CD4-positive, CD25-positive, alpha-beta regulatory T cell (primary cell): ENCODE data around the gene VAV3. TPM values are rescaled to one million over a fixed set of nuclear protein-coding genes. Genes with fewer than 3 reads are reported as not detected.

Source experiments
- ATAC-seq, 2 donors: fragments of 150-1000 bp; cut with Tn5 transposase; one replicate each; pipeline ENCODE4 v1.10.0; 2021; ENCODE audit warnings: low read depth in 2 of 2, moderate number of reproducible peaks in 2 of 2, moderate library complexity in 1 of 2
- DNase-seq, 3 donors: peaks; one replicate each; pipeline versions ENCODE4 v3.0.0 to v3.0.0-alpha.2; 2012 to 2022; ENCODE audit warnings: mixed read lengths in 1 of 3
- H3K27ac ChIP-seq: one replicate; pipeline ENCODE4 v1.7.0; 2013; ENCODE audit warnings: mild to moderate bottlenecking, low read length; ENCODE audit not compliant: insufficient read depth, poor library complexity, severe bottlenecking
- H3K27me3 ChIP-seq: one replicate; pipeline ENCODE4 v1.7.0; 2013; ENCODE audit warnings: low read length; ENCODE audit not compliant: control insufficient read depth, insufficient read depth
- H3K36me3 ChIP-seq: one replicate; pipeline ENCODE4 v1.7.0; 2013; ENCODE audit warnings: mild to moderate bottlenecking, low read length, moderate library complexity; ENCODE audit not compliant: control insufficient read depth, insufficient read depth
- H3K4me1 ChIP-seq: 2 replicates; pipeline ENCODE4 v1.7.0; 2013; ENCODE audit warnings: mild to moderate bottlenecking, low read length; ENCODE audit not compliant: insufficient read depth, control insufficient read depth, poor library complexity, severe bottlenecking
- H3K4me3 ChIP-seq: one replicate; pipeline ENCODE4 v1.7.0; 2013; ENCODE audit warnings: low read depth, mild to moderate bottlenecking, low read length, moderate library complexity
- H3K9me3 ChIP-seq, 2 experiments: 1 replicate in 1 of 2; 2 replicates in 1 of 2; pipeline ENCODE4 v1.7.0; 2013; ENCODE audit warnings: low read length in 2 of 2, mild to moderate bottlenecking in 1 of 2, moderate library complexity in 1 of 2; ENCODE audit not compliant: control insufficient read depth in 2 of 2
- H3K27ac Mint-ChIP-seq, 3 donors: one replicate each; pipeline ENCODE4 v1.8.0; 2020 to 2022; ENCODE audit warnings: mild to moderate bottlenecking in 3 of 3, mixed read lengths in 3 of 3, moderate library complexity in 2 of 3
- H3K27me3 Mint-ChIP-seq: one replicate; pipeline ENCODE4 v1.8.0; 2022; ENCODE audit warnings: mild to moderate bottlenecking, mixed read lengths
- H3K36me3 Mint-ChIP-seq: one replicate; pipeline ENCODE4 v1.8.0; 2020; ENCODE audit warnings: mixed read lengths
- H3K4me1 Mint-ChIP-seq, 4 donors: one replicate each; pipeline ENCODE4 v1.8.0; 2020 to 2022; ENCODE audit warnings: mixed read lengths in 4 of 4, mild to moderate bottlenecking in 1 of 4
- H3K4me3 Mint-ChIP-seq, 4 donors: one replicate each; pipeline ENCODE4 v1.8.0; 2020 to 2022; ENCODE audit warnings: mild to moderate bottlenecking in 4 of 4, mixed read lengths in 4 of 4, moderate library complexity in 3 of 4
- H3K9me3 Mint-ChIP-seq, 7 donors: one replicate each; pipeline ENCODE4 v1.8.0; 2020 to 2022; ENCODE audit warnings: mixed read lengths in 7 of 7, mild to moderate bottlenecking in 3 of 7, moderate library complexity in 2 of 7
- polyA plus RNA-seq, 4 donors: library from polyadenylated mRNA; unstranded; fragments of 300-500 nt; fragmentation: Illumina TruSeq; gene quantifications; one replicate each; pipeline ENCODE4 v1.2.3, GENCODE V29; 2021
- total RNA-seq: library from RNA; stranded (reverse); gene quantifications from one replicate; pipeline ENCODE4 v1.2.3, GENCODE V29; 2022

The VAV3 gene
- total and polyA plus RNA-seq, 5 donors from 2014 or later, result 6.2 to 21.5 (median 11.1) TPM

GRCh38 chr1:107933736-107934135 is 31.2 kb downstream of the VAV3 start:
- peak overlapping the region; percentile 45 for H3K27ac ChIP-seq

GRCh38 chr1:107930292-107930691 is 34.7 kb downstream of the VAV3 start:
- Mint-ChIP-seq H3K4me1 (peaks cover 33 to 72% (median 47%) of the 10 kb centered on the region in 4 donors), H3K4me3 (no peak overlapping the region), H3K27ac (peak overlapping the region in 1 of 3 donors; percentile 69), H3K9me3 (peaks cover 0 to 2% (median 0%) of the 10 kb centered on the region in 7 donors), H3K27me3 (no peaks in the 10 kb centered on the region), H3K36me3 (peaks cover 11% of the 10 kb centered on the region)
- H3K36me3 ChIP-seq, result no peaks in the 10 kb centered on the region
- H3K27ac ChIP-seq, result no peak overlapping the region
- H3K4me3 ChIP-seq, result no peak overlapping the region
- ATAC-seq (no peak), DNase-seq (no peak)
- H3K27me3 ChIP-seq, result no peaks in the 10 kb centered on the region
- no peaks in the 10 kb centered on the region for H3K9me3 ChIP-seq
- H3K4me1 ChIP-seq, result peaks cover 28% of the 10 kb centered on the region

More at GRCh38 chr1:107933736-107934135, 31.2 kb downstream of the VAV3 start:
- Histone ChIP-seq H3K9me3 (no peaks in the 10 kb centered on the region), H3K4me3 (peak overlapping the region; percentile 88), H3K36me3 (no peaks in the 10 kb centered on the region), H3K4me1 (peaks cover 45% of the 10 kb centered on the region), H3K27me3 (no peaks in the 10 kb centered on the region)
- Mint-ChIP-seq H3K27ac (no peak overlapping the region), H3K27me3 (no peaks in the 10 kb centered on the region), H3K36me3 (no peaks in the 10 kb centered on the region), H3K9me3 (no peaks in the 10 kb centered on the region), H3K4me3 (no peak overlapping the region), H3K4me1 (peaks cover 35 to 72% (median 57%) of the 10 kb centered on the region in 4 donors)
- DNase-seq (no peak), ATAC-seq (no peak)

GRCh38 chr1:107927820-107928219 is 37.2 kb downstream of the VAV3 start:
- Histone ChIP-seq H3K9me3 (no peaks in the 10 kb centered on the region), H3K27me3 (no peaks in the 10 kb centered on the region), H3K4me1 (peaks cover 9% of the 10 kb centered on the region), H3K4me3 (no peak overlapping the region), H3K27ac (no peak overlapping the region), H3K36me3 (no peaks in the 10 kb centered on the region)
- DNase-seq, result no peak
- Mint-ChIP-seq H3K36me3 (peaks cover 11% of the 10 kb centered on the region), H3K27me3 (no peaks in the 10 kb centered on the region), H3K4me1 (peaks cover 31 to 68% (median 46%) of the 10 kb centered on the region in 4 donors), H3K9me3 (peaks cover 0 to 2% (median 0%) of the 10 kb centered on the region in 7 donors), H3K27ac (peak overlapping the region in 2 of 3 donors; percentile 23 to 33), H3K4me3 (no peak overlapping the region)
- ATAC-seq, result no peak

GRCh38 chr1:107926436-107927080 is 38.4 kb downstream of the VAV3 start:
- ATAC-seq (no peak), DNase-seq (no peak)
- no peaks in the 10 kb centered on the region for H3K4me1 ChIP-seq
- no peak overlapping the region for H3K4me3 ChIP-seq
- peaks cover 0 to 2% (median 0%) of the 10 kb centered on the region in 7 donors for H3K9me3 Mint-ChIP-seq
- H3K4me3 Mint-ChIP-seq, result no peak overlapping the region
- no peaks in the 10 kb centered on the region for H3K9me3 ChIP-seq
- H3K27me3 Mint-ChIP-seq, result no peaks in the 10 kb centered on the region
- peak overlapping the region in 1 of 3 donors; percentile 80 for H3K27ac Mint-ChIP-seq
- peaks cover 31 to 63% (median 44%) of the 10 kb centered on the region in 4 donors for H3K4me1 Mint-ChIP-seq
- H3K27ac ChIP-seq, result no peak overlapping the region
- peaks cover 11% of the 10 kb centered on the region for H3K36me3 Mint-ChIP-seq
- H3K36me3 ChIP-seq, result no peaks in the 10 kb centered on the region
- no peaks in the 10 kb centered on the region for H3K27me3 ChIP-seq

GRCh38 chr1:107925565-107925964 is 39.4 kb downstream of the VAV3 start:
- Histone ChIP-seq H3K9me3 (no peaks in the 10 kb centered on the region), H3K27ac (no peak overlapping the region), H3K4me1 (peaks cover under 1% of the 10 kb centered on the region), H3K4me3 (no peak overlapping the region), H3K36me3 (no peaks in the 10 kb centered on the region), H3K27me3 (no peaks in the 10 kb centered on the region)
- H3K27ac Mint-ChIP-seq, result no peak overlapping the region
- peaks cover 11% of the 10 kb centered on the region for H3K36me3 Mint-ChIP-seq
- no peak for ATAC-seq
- H3K4me3 Mint-ChIP-seq, result no peak overlapping the region
- peaks cover 0 to 2% (median 0%) of the 10 kb centered on the region in 7 donors for H3K9me3 Mint-ChIP-seq
- no peaks in the 10 kb centered on the region for H3K27me3 Mint-ChIP-seq
- DNase-seq, result no peak
- peaks cover 27 to 69% (median 47%) of the 10 kb centered on the region in 4 donors for H3K4me1 Mint-ChIP-seq

- Mint-ChIP-seq H3K4me3 (peak overlapping the region in 1 of 4 donors; percentile 16), H3K27ac (peak overlapping the region in 2 of 3 donors; percentile 43 to 50), H3K36me3 (peaks cover 5% of the 10 kb centered on the region), H3K4me1 (peaks cover 11 to 52% (median 41%) of the 10 kb centered on the region in 4 donors), H3K27me3 (no peaks in the 10 kb centered on the region), H3K9me3 (peaks cover 0 to 2% (median 0%) of the 10 kb centered on the region in 7 donors)
- ATAC-seq, result no peak
- H3K9me3 ChIP-seq, result no peaks in the 10 kb centered on the region
- no peak for DNase-seq
- no peak overlapping the region for H3K27ac ChIP-seq
- H3K4me3 ChIP-seq, result no peak overlapping the region
- no peaks in the 10 kb centered on the region for H3K27me3 ChIP-seq
- peaks cover 16% of the 10 kb centered on the region for H3K4me1 ChIP-seq
- H3K36me3 ChIP-seq, result no peaks in the 10 kb centered on the region
These were observed 44.0 kb downstream of the VAV3 start for GRCh38 chr1:107920999-107921398.

- no peaks in the 10 kb centered on the region for H3K9me3 ChIP-seq
- no peak overlapping the region for H3K4me3 ChIP-seq
- Mint-ChIP-seq H3K4me1 (peaks cover 11 to 56% (median 41%) of the 10 kb centered on the region in 4 donors), H3K4me3 (no peak overlapping the region), H3K27ac (no peak overlapping the region), H3K27me3 (no peaks in the 10 kb centered on the region), H3K9me3 (peaks cover 0 to 2% (median 0%) of the 10 kb centered on the region in 7 donors), H3K36me3 (peaks cover 5% of the 10 kb centered on the region)
- ATAC-seq (no peak), DNase-seq (no peak)
- H3K27me3 ChIP-seq, result no peaks in the 10 kb centered on the region
- H3K27ac ChIP-seq, result no peak overlapping the region
- H3K36me3 ChIP-seq, result no peaks in the 10 kb centered on the region
- H3K4me1 ChIP-seq, result peaks cover 16% of the 10 kb centered on the region
These were observed 44.4 kb downstream of the VAV3 start for GRCh38 chr1:107920561-107920960.

GRCh38 chr1:107919953-107920352 is 45.0 kb downstream of the VAV3 start:
- DNase-seq (no peak), ATAC-seq (peak in 1 of 2 donors; percentile 28)
- Histone ChIP-seq H3K9me3 (no peaks in the 10 kb centered on the region), H3K36me3 (no peaks in the 10 kb centered on the region), H3K4me3 (peak overlapping the region; percentile 23), H3K27me3 (no peaks in the 10 kb centered on the region), H3K4me1 (peaks cover 16% of the 10 kb centered on the region), H3K27ac (no peak overlapping the region)
- H3K36me3 Mint-ChIP-seq, result peaks cover 5% of the 10 kb centered on the region
- no peaks in the 10 kb centered on the region for H3K9me3 Mint-ChIP-seq
- H3K27ac Mint-ChIP-seq, result peak overlapping the region in 2 of 3 donors; percentile 29 to 62
- H3K4me1 Mint-ChIP-seq, result peaks cover 11 to 60% (median 41%) of the 10 kb centered on the region in 4 donors
- no peaks in the 10 kb centered on the region for H3K27me3 Mint-ChIP-seq
- peak overlapping the region in 2 of 4 donors; percentile 17 to 67 for H3K4me3 Mint-ChIP-seq
